ENCODE measurements around the gene CLCC1.

- TF ChIP-seq YY1 (IDR thresholded peaks at IDR 0.05; ENCODE audit: insufficient read depth, insufficient read length), result no peak
- TF ChIP-seq SUZ12 (IDR thresholded peaks at IDR 0.05; ENCODE audit: extremely low read depth, insufficient read depth, insufficient read length), result no peak
- TF ChIP-seq ZNF274 (IDR thresholded peaks at IDR 0.05; ENCODE audit: low read depth, low read length), result no peak
These were observed 2.1 kb downstream of the CLCC1 start for GRCh38 chr1:108961198-108961597.

All from NT2/D1 (cell line).